ENCODE measurements around the gene ZMIZ1.

Gene ZMIZ1

GRCh38 chr10:79079054-79079397, 10.3 kb downstream of the ZMIZ1 start:
- DNase-seq (ENCODE audit: low read depth in 3 of 3, low spot score in 1 of 3): no peak

- no peak for DNase-seq (ENCODE audit: low read depth in 3 of 3, low spot score in 1 of 3)
These were observed 11.0 kb downstream of the ZMIZ1 start for GRCh38 chr10:79079490-79080355.

GRCh38 chr10:79081353-79082034, 12.7 kb downstream of the ZMIZ1 start:
- DNase-seq (ENCODE audit: low read depth in 3 of 3, low spot score in 1 of 3): no peak

GRCh38 chr10:79082035-79082373, 13.2 kb downstream of the ZMIZ1 start:
- no peak for DNase-seq (ENCODE audit: low read depth in 3 of 3, low spot score in 1 of 3)

- DNase-seq (ENCODE audit: low read depth in 3 of 3, low spot score in 1 of 3): no peak
These were observed 14.1 kb downstream of the ZMIZ1 start for GRCh38 chr10:79082631-79083596.

- no peak for DNase-seq (ENCODE audit: low read depth in 3 of 3, low spot score in 1 of 3)
These were observed 15.5 kb downstream of the ZMIZ1 start for GRCh38 chr10:79084012-79084971.

GRCh38 chr10:79084972-79085597, 16.3 kb downstream of the ZMIZ1 start:
- DNase-seq (ENCODE audit: low read depth in 3 of 3, low spot score in 1 of 3): no peak

GRCh38 chr10:79086822-79087221, 18.1 kb downstream of the ZMIZ1 start:
- no peak for DNase-seq (ENCODE audit: low read depth in 3 of 3, low spot score in 1 of 3)

GRCh38 chr10:79087721-79088120, 19.0 kb downstream of the ZMIZ1 start:
- no peak for DNase-seq (ENCODE audit: low read depth in 3 of 3, low spot score in 1 of 3)

GRCh38 chr10:79088176-79088575, 19.4 kb downstream of the ZMIZ1 start:
- no peak for DNase-seq (ENCODE audit: low read depth in 3 of 3, low spot score in 1 of 3)

- no peak for DNase-seq (ENCODE audit: low read depth in 3 of 3, low spot score in 1 of 3)
These were observed 20.0 kb downstream of the ZMIZ1 start for GRCh38 chr10:79088613-79089355.

GRCh38 chr10:79089632-79090031, 20.9 kb downstream of the ZMIZ1 start:
- DNase-seq (ENCODE audit: low read depth in 3 of 3, low spot score in 1 of 3): no peak

- no peak for DNase-seq (ENCODE audit: low read depth in 3 of 3, low spot score in 1 of 3)
These were observed 21.5 kb downstream of the ZMIZ1 start for GRCh38 chr10:79090134-79090803.

GRCh38 chr10:79092292-79092896, 23.6 kb downstream of the ZMIZ1 start:
- no peak for DNase-seq (ENCODE audit: low read depth in 3 of 3, low spot score in 1 of 3)

GRCh38 chr10:79093658-79094411, 25.1 kb downstream of the ZMIZ1 start:
- no peak for DNase-seq (ENCODE audit: low read depth in 3 of 3, low spot score in 1 of 3)

GRCh38 chr10:79094412-79095175, 25.8 kb downstream of the ZMIZ1 start:
- DNase-seq (ENCODE audit: low read depth in 3 of 3, low spot score in 1 of 3): no peak

- DNase-seq (ENCODE audit: low read depth in 3 of 3, low spot score in 1 of 3): no peak
These were observed 26.6 kb downstream of the ZMIZ1 start for GRCh38 chr10:79095316-79095715.
